Measurements from ENCODE around the gene FGG. TPM values are rescaled to one million over a fixed set of nuclear protein-coding genes. Genes with fewer than 3 reads are reported as not detected.

FGG gene
- total RNA-seq, 1 donor = not detected

DNA sequence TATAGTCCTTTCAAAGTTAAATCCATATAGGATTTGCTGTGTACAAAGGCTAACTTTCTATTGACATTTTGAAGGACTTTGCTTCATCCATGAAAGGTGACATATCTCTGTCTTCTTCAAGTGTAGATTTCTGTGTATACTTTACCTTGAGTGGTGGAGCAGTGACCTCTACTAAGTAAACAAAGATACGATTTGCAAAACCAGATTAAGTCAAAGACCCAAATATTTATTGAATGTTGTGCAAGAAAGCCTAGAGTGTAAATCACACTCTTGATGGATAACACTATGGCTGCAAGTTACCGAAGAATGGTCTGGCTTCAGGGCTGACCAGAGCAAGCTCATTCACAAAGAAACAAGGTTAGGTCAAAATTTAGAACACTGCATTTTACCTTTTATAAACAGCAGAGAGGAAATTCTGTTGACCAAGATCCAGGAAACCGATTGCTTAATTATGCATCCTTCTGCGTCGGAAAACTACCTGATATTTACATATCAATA lies 5.4 kb upstream of the FGG start:
- Histone ChIP-seq H3K27me3 (ENCODE audit: insufficient read depth, low read length) (peaks cover 7% of the 10 kb centered on the region), H3K36me3 (ENCODE audit: insufficient read depth, low read length) (no peaks in the 10 kb centered on the region), H2AFZ (ENCODE audit: low read length) (no peak overlapping the region), H4K20me1 (ENCODE audit: insufficient read depth, low read length) (no peaks in the 10 kb centered on the region), H3K9me3 (ENCODE audit: low read depth, low read length) (no peaks in the 10 kb centered on the region), H3K4me3 (ENCODE audit: insufficient read depth, low read length) (no peak overlapping the region), H3K4me1 (ENCODE audit: insufficient read depth, low read length) (no peaks in the 10 kb centered on the region), H3K79me2 (ENCODE audit: insufficient read depth, low read length) (no peaks in the 10 kb centered on the region), H3K4me2 (ENCODE audit: insufficient read depth, low read length) (no peak overlapping the region), H3K27ac (ENCODE audit: low read depth, low read length) (no peak overlapping the region)
- TF ChIP-seq, protein P1, sequence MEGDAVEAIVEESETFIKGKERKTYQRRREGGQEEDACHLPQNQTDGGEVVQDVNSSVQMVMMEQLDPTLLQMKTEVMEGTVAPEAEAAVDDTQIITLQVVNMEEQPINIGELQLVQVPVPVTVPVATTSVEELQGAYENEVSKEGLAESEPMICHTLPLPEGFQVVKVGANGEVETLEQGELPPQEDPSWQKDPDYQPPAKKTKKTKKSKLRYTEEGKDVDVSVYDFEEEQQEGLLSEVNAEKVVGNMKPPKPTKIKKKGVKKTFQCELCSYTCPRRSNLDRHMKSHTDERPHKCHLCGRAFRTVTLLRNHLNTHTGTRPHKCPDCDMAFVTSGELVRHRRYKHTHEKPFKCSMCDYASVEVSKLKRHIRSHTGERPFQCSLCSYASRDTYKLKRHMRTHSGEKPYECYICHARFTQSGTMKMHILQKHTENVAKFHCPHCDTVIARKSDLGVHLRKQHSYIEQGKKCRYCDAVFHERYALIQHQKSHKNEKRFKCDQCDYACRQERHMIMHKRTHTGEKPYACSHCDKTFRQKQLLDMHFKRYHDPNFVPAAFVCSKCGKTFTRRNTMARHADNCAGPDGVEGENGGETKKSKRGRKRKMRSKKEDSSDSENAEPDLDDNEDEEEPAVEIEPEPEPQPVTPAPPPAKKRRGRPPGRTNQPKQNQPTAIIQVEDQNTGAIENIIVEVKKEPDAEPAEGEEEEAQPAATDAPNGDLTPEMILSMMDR (IDR thresholded peaks at IDR 0.05; ENCODE audit: extremely low read depth, low read depth, low read length) = no peak
- DNase-seq (ENCODE audit: insufficient read length, low spot score, missing footprints) = no peak

DNA sequence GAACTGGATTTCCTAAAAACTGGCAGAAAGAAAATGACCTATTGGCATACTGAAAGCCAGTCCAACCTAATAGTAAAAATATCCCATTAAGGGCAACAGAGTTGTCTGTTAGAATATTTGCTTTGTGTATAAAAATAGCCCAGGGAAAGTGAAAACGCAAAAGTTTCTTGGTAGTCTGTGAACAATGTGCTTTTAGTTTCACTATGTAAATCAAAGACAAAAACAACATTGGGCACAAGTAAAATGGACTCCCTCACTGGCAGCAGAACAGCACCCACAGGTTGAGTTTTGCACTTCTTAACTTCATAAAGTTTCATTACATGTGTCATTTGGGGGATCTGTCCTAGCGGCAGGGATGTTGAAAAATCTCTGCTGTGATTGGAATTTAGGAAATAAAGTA lies 4.3 kb upstream of the FGG start:
- DNase-seq (ENCODE audit: insufficient read length, low spot score, missing footprints) = no peak
- Histone ChIP-seq H3K4me2 (ENCODE audit: insufficient read depth, low read length) (no peak overlapping the region), H3K36me3 (ENCODE audit: insufficient read depth, low read length) (no peaks in the 10 kb centered on the region), H3K27me3 (ENCODE audit: insufficient read depth, low read length) (peaks cover 8% of the 10 kb centered on the region), H3K27ac (ENCODE audit: low read depth, low read length) (no peak overlapping the region), H3K4me3 (ENCODE audit: insufficient read depth, low read length) (peak overlapping the region; percentile 27), H3K9me3 (ENCODE audit: low read depth, low read length) (no peaks in the 10 kb centered on the region), H2AFZ (ENCODE audit: low read length) (peak overlapping the region; percentile 23), H3K79me2 (ENCODE audit: insufficient read depth, low read length) (no peaks in the 10 kb centered on the region), H4K20me1 (ENCODE audit: insufficient read depth, low read length) (no peaks in the 10 kb centered on the region), H3K4me1 (ENCODE audit: insufficient read depth, low read length) (no peaks in the 10 kb centered on the region)
- TF ChIP-seq, protein P1 (IDR thresholded peaks at IDR 0.05; ENCODE audit: extremely low read depth, low read depth, low read length) = no peak

DNA sequence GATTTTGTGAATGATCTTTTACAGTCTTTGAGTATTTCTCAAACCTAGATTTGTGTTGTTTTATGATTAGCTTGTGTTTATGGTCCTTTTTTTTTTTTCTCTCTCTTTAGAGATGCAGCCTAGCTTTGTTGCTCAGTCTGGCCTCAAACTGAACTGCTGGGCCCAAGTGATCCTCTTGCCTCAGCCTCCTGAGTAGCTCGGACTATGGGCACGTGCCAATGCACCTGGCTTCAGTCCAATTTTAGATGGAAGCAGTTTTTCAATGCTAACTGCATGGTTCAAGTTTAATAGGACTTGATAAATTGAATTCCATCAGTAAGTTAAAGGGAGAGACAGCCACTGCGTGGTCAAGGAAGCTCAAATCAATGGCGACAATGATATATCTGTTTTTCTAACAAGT lies 3.8 kb upstream of the FGG start:
- TF ChIP-seq, protein P1 (IDR thresholded peaks at IDR 0.05; ENCODE audit: extremely low read depth, low read depth, low read length) = no peak
- H4K20me1 ChIP-seq (ENCODE audit: insufficient read depth, low read length) = no peaks in the 10 kb centered on the region
- peaks cover 6% of the 10 kb centered on the region for H3K27me3 ChIP-seq (ENCODE audit: insufficient read depth, low read length)
- H3K27ac ChIP-seq (ENCODE audit: low read depth, low read length) = no peak overlapping the region
- H3K36me3 ChIP-seq (ENCODE audit: insufficient read depth, low read length) = no peaks in the 10 kb centered on the region
- no peaks in the 10 kb centered on the region for H3K9me3 ChIP-seq (ENCODE audit: low read depth, low read length)
- no peaks in the 10 kb centered on the region for H3K4me1 ChIP-seq (ENCODE audit: insufficient read depth, low read length)
- no peak overlapping the region for H3K4me2 ChIP-seq (ENCODE audit: insufficient read depth, low read length)
- DNase-seq (ENCODE audit: insufficient read length, low spot score, missing footprints) = no peak
- peak overlapping the region; percentile 23 for H2AFZ ChIP-seq (ENCODE audit: low read length)
- no peak overlapping the region for H3K4me3 ChIP-seq (ENCODE audit: insufficient read depth, low read length)
- H3K79me2 ChIP-seq (ENCODE audit: insufficient read depth, low read length) = no peaks in the 10 kb centered on the region

DNA sequence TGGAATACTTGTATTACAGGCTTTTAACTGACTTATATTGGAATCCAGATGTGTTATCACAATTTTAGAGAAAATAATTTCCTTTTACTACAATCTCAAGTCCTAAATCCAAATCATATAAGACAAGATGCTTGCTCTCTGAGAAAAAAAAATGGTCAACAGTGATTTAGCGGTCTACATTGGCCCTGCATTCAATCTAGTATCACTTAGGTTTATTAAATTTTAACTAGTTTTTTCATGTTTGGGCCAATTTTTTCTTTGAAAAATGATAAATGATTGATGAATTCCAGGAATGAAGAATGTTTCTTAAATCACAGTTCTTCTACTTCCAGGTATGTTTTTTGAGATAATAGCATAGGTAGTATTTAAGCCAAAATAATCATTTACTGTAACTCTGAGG lies 2.8 kb upstream of the FGG start:
- Histone ChIP-seq H3K27ac (ENCODE audit: low read depth, low read length) (no peak overlapping the region), H3K4me2 (ENCODE audit: insufficient read depth, low read length) (no peak overlapping the region), H2AFZ (ENCODE audit: low read length) (no peak overlapping the region), H4K20me1 (ENCODE audit: insufficient read depth, low read length) (no peaks in the 10 kb centered on the region), H3K4me1 (ENCODE audit: insufficient read depth, low read length) (no peaks in the 10 kb centered on the region), H3K79me2 (ENCODE audit: insufficient read depth, low read length) (no peaks in the 10 kb centered on the region), H3K9me3 (ENCODE audit: low read depth, low read length) (no peaks in the 10 kb centered on the region), H3K36me3 (ENCODE audit: insufficient read depth, low read length) (no peaks in the 10 kb centered on the region), H3K4me3 (ENCODE audit: insufficient read depth, low read length) (no peak overlapping the region), H3K27me3 (ENCODE audit: insufficient read depth, low read length) (peaks cover 6% of the 10 kb centered on the region)
- no peak for DNase-seq (ENCODE audit: insufficient read length, low spot score, missing footprints)
- TF ChIP-seq, protein P1 (IDR thresholded peaks at IDR 0.05; ENCODE audit: extremely low read depth, low read depth, low read length) = no peak
